ENCODE data around the gene UMOD.
"Not testable (repeated sequence)": the region's sequence is repeated elsewhere in the genome, so short reads cannot be mapped to it uniquely, and the experiment has no call there.

The UMOD gene

DNA sequence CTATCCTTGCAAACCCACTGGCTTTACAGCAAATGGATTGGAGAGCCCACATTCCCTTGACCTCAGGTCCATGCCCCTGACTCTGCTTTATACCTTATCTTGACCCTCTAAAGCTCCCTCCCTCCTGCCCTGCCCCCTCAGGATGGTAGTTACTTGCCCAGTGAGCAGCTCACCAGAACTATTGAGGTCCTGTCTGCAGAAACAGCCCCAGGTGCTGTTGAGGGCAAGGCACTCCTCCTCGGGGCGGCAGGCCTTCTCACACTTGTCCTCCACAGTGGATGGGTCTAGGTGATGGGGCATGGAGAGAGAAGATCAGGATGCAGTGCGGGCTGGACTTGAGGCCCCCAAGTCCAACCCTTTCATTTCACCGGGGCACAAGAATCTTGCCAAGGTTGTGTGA is 29.8 kb downstream of the UMOD start:
- TF ChIP-seq, protein P1, sequence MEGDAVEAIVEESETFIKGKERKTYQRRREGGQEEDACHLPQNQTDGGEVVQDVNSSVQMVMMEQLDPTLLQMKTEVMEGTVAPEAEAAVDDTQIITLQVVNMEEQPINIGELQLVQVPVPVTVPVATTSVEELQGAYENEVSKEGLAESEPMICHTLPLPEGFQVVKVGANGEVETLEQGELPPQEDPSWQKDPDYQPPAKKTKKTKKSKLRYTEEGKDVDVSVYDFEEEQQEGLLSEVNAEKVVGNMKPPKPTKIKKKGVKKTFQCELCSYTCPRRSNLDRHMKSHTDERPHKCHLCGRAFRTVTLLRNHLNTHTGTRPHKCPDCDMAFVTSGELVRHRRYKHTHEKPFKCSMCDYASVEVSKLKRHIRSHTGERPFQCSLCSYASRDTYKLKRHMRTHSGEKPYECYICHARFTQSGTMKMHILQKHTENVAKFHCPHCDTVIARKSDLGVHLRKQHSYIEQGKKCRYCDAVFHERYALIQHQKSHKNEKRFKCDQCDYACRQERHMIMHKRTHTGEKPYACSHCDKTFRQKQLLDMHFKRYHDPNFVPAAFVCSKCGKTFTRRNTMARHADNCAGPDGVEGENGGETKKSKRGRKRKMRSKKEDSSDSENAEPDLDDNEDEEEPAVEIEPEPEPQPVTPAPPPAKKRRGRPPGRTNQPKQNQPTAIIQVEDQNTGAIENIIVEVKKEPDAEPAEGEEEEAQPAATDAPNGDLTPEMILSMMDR (IDR thresholded peaks at IDR 0.05; ENCODE audit: borderline replicate concordance, insufficient read depth, low read depth, low read length), result no peak
- H3K4me3 ChIP-seq (ENCODE audit: low read depth, low read length), result no peak overlapping the region

DNA sequence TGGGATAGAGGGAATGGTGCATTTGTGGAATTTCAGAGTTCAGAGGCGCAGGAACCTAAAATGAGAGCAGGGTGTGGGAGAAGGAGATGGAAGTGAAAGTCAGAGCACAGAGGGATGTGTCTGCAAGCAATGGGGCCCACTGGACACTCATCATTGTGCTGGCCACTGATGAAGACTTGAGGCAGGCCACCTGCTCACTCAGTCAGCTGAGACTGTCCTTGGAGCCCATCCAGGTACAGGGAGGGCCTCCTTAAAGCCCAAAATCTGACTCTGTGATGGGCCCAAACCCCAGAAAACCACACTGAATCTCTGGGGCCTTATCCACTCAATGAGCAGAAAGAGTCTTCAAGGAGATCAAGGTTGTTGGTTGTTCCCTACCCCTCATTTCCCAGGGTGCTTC is 30.8 kb downstream of the UMOD start:
- no peak overlapping the region for H3K4me3 ChIP-seq (ENCODE audit: low read depth, low read length)
- TF ChIP-seq, protein P1 (IDR thresholded peaks at IDR 0.05; ENCODE audit: borderline replicate concordance, insufficient read depth, low read depth, low read length), result no peak

DNA sequence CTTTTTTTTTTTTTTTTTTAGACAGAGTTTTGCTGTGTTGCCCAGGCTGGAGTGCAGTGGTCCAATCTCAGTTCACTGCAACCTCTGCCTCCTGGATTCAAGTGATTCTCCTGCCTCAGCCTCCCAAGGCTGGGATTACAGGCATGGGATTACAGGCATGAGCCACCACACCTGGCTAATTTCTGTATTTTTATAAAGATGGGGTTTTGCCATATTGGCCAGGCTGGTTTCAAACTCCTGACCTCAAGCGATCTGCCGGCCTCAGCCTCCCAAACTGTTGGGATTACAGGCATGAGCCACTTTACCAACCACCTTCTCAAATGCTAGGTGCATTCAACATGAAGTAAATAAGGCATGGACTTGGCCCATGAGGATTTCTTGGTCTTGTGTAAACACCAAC is 31.5 kb downstream of the UMOD start:
- not testable (repeated sequence) for H3K4me3 ChIP-seq (ENCODE audit: low read depth, low read length)

DNA sequence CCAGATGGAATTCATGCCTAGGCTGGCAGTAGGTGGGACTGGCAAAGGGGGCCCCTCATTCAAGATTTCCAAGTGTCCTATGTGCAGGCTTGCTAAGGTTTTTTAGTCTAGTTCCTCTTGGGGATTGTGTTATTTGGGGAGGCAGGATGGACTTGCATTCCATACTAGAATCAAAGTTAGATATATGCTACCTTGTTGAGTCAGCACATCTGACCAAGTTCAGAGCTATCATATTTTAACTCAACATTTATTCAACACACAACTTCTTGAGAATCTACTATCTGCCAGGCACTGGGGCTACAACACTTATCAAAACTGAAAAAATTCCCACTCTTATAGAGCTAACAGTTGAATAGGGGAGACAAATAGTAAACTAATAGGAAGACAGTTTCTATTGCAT is 31.9 kb downstream of the UMOD start:
- H3K4me3 ChIP-seq (ENCODE audit: low read depth, low read length), result no peak overlapping the region
- TF ChIP-seq, protein P1 (IDR thresholded peaks at IDR 0.05; ENCODE audit: borderline replicate concordance, insufficient read depth, low read depth, low read length), result no peak

DNA sequence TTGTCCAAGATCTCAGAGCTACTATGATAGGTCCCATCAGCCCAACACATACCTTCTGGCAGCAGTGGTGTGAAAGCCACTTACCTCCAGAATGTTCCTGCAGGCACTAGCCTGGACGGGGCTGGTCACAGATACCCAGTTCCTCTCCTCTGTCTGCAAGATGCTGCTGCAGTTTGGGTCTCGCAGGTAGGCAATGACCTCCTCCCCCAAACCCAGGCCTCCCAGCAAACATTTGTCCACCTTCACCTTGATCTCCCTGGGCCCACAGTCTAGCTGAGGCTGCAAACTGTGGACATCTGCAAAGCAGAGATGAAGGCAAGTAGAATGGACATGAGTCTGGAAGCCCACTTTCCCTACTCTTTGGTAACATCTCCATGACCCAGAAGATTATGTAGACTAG is 32.3 kb downstream of the UMOD start:
- TF ChIP-seq, protein P1 (IDR thresholded peaks at IDR 0.05; ENCODE audit: borderline replicate concordance, insufficient read depth, low read depth, low read length), result no peak
- H3K4me3 ChIP-seq (ENCODE audit: low read depth, low read length), result no peak overlapping the region

DNA sequence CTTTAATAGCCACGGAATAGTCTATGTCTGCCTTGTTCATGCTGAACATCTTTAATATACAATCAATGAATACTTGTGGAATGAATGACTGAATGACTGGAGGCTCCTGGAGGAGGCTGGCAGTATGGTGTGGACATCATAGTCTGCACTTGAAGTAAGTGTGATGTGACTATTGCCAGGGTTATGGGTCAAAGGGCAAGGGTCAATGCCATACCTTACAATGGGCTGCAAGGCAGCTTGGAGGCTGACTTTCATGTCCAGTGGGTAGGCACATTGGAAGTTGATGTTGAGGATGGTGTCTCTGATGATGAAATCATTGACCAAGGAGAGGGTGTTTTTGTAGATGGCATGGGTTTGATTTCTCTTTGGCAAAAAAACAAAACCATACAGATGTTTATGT is 33.1 kb downstream of the UMOD start:
- TF ChIP-seq, protein P1 (IDR thresholded peaks at IDR 0.05; ENCODE audit: borderline replicate concordance, insufficient read depth, low read depth, low read length), result no peak
- no peak overlapping the region for H3K4me3 ChIP-seq (ENCODE audit: low read depth, low read length)

DNA sequence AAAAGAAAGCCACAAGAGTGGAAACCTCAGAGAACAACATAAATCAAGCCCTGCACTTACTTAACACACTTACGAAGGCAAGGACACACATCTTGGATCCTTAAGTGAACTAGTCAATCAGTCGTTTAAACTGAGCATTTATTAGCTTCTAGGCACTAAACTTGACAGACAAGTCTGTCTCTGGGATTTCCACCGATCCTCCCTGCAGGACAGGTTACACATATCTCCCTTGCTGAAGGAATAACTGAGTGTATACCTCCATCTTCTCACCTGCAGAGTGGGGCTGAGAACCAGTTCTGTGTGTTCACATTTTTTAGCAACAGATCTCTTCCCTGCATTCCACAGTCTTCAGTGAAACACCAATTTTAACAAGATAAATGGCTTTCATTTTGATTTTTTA is 34.1 kb downstream of the UMOD start:
- H3K4me3 ChIP-seq (ENCODE audit: low read depth, low read length), result no peak overlapping the region
- TF ChIP-seq, protein P1 (IDR thresholded peaks at IDR 0.05; ENCODE audit: borderline replicate concordance, insufficient read depth, low read depth, low read length), result no peak

DNA sequence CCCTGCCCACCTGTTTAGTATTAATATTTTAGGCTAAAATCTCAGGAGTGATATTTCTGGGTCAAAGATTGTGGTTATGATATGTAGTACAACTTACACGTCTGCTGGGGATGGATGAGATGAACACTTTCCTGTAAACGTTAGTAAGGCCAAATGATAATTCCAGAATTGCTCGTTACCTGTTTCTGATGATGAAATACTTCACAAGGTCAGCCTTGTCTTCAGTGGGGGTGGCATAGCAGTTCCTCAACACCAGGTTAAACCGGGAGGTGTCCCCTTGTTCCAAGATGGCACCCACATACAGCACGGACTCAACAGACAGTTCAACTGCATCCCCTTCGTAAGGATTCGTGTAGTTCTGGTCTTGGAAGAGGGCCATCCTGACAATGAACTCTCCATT is 34.5 kb downstream of the UMOD start:
- no peak overlapping the region for H3K4me3 ChIP-seq (ENCODE audit: low read depth, low read length)
- TF ChIP-seq, protein P1 (IDR thresholded peaks at IDR 0.05; ENCODE audit: borderline replicate concordance, insufficient read depth, low read depth, low read length), result no peak
